ENCODE results near the gene IL15.
"Not testable (repeated sequence)": the region's sequence is repeated elsewhere in the genome, so short reads cannot be mapped to it uniquely, and the experiment has no call there.

IL15 gene

DNA sequence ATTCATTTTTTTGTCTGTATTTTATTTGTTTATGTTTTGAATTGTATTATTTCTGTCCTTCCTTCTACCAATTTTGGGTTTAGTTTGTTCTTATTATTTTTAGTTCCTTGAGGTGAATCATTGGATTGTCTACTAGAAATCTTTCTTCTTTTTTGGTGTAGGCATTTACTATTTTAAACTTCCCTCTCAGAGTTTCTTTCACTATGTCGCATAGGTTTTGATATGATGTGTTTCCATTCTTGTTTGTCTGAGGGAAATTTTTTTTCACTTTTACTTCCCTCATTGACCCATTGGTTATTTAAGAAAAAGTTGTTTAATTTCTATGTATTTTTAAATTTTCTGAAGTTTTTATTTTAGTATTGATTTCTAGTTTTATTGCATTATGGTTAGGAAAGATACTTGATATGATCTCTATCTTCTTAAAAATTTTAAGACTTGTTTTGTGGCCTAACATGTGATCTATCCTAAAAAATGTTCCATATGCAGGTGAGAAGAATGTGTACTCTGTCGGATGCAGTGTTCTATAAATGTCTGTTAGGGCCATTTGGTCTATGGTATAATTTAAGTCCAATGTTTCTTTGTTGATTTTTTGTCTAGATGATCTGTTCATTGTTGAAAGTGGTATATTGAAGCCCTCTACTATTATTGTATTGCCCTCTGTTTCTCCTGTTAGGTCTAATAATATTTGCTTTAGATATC, 68.8 kb downstream of the IL15 start:
- DNase-seq (ENCODE audit: low read depth), result no peak

DNA sequence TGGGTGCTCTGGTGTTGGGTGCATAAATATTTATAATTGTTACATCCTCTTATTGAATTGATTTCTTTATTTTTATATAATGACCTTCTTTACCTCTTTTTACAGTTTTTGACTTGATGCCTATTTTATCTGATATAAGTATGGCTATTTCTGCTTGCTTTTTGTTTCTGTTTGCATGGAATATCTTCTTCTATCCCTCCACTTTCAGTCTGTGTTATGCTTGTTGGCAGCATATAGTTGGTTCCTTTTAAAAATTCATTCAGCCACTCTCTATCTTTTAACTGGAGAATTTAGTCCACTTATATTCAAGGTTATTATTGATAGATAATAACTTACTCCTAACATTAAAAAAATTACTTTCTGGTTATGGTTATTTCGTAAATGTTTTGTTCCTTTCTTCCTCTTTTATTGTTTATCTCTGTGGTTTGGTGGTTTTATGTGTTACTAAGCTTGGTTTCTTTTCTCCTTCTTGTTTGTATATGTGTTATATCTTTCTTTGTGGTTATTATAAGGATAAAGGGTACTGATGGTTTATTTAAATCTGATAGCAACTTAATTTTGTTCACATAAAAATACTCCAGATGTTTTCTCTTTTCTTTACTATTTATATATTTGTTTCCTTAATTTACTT, 69.5 kb downstream of the IL15 start:
- DNase-seq (ENCODE audit: low read depth), result no peak

- no peak for DNase-seq (ENCODE audit: low read depth)
These were observed 70.1 kb downstream of the IL15 start for GRCh38 chr4:141706445-141706844.

- DNase-seq (ENCODE audit: low read depth), result no peak
These were observed 74.8 kb downstream of the IL15 start for GRCh38 chr4:141711211-141711610.

- DNase-seq (ENCODE audit: low read depth), result no peak
These were observed 76.8 kb downstream of the IL15 start for GRCh38 chr4:141713185-141713584.

DNA sequence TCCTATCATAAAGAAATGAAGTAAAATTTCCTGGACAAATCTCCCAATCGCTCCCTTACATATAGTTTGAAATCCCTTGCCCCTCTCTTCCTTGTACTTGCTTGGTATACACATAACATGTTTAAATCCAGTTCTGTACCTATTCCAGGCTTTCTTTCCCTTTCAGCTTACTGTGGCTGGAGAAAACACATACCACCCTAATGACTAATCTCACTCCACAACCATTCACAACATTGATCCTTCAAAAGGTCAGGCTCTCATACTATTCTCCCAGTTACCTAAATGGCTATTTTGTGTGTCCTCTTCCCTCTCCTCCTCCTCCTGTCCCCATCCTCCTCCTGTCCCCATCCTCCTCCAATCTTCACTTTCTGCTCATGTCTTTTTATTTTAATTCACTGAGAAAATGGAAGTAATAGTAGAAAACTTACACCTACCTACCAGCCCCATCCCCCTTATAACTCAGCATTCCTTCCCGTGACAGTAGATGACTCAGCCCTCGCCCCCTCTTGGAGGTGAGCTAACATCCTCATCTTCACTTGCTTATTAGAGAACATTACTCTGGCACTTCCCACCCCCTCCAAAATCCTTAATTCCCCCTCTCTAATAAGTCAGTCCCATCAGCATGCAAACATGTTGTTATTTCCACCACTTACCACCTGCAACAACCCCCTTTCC, 77.5 kb downstream of the IL15 start:
- DNase-seq (ENCODE audit: low read depth), result no peak

DNA sequence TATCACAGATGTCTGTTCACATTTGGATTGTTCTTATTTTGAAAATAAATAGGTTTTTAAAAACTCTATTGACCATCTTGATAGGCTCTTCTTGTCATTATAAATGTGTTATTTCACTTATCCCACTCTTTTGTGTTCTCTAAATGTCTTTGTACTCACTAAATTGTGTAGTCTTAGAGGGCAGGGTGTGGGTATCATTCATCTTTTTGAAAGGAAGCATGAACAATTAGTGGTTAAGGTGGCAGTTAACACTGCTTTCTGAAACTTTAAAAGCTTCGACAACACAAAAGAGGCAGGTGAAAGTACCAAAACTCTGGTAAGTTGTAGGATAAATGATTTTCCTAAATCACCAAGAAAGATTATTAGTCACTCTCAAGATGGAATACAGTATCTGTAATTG, 83.2 kb downstream of the IL15 start:
- DNase-seq (ENCODE audit: low read depth), result no peak

DNA sequence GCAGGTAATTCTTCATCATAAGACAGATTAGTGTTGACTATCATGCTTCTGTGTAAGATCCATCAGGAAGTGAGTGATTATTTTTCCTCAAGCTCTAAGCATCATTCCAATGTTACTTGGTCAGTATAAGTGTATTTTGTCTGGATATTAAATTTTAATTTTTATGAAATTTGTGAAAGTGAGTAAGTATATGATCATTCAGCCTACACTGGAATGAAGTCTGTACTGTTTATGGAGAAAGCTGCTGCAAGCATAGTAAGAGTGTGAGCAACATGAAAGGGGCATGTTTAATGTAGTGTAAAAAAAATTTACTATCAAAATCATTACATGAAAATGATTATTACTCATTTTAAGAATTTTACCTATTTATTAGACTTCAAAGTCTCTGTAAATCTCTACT, 84.8 kb downstream of the IL15 start:
- DNase-seq (ENCODE audit: low read depth), result no peak

DNA sequence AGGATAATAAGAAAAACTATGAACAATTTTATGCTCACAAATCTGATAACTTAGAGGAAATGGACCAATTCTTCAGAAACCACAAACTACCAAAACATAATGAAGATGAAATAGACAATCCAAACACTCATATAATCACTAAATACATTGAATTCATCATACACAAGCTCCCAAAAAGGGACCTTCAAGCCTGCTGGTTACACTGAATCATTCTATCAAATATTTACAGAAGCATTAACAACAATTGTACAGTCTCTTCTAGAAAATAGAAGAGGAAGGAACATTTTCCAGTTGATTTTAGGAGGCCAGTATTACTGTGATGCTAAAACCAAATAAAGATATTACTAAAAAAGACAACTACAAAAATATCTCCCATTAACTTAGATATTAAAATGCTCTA, 88.3 kb downstream of the IL15 start:
- no peak for DNase-seq (ENCODE audit: low read depth)

DNA sequence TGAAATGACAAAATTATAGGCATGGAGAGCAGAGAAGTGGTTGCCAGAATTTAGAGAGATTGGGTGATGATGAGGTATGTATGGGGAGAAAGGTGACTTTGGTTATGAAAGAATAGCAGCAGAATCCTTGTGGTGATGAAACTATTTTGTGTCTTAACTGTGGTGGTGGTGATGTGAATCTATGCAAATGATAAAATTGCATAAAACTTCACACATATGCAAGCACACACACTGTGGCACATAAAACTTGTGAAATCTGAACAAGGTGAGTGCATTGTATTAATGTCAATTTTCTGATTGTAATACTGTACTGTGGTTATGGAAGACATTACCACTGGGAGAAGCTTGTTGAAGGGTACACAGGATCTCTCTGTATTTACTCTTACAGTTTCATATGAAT, 91.0 kb downstream of the IL15 start:
- DNase-seq (ENCODE audit: low read depth), result no peak

DNA sequence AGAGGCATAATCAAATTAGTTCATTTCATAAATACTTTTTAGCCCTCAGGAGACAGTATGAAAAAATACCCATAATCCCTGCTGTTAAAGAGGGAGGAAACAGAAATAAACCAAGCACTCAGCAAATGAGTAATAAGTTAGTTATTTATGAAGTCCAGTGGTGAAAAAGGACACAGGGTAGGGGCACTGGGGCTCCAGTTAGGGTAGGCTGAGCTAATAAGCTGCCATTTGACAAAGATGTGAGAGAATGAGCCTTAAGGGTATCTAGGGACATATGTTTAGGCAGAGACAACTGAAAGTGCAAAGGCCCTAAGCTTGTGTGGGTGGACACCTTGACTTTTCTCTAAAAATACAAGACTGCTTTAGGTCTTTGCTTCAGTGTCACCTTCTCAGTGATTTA, 94.4 kb downstream of the IL15 start:
- DNase-seq (ENCODE audit: low read depth), result no peak

GRCh38 chr4:141731481-141731880, 95.1 kb downstream of the IL15 start:
- DNase-seq (ENCODE audit: low read depth), result no peak

DNA sequence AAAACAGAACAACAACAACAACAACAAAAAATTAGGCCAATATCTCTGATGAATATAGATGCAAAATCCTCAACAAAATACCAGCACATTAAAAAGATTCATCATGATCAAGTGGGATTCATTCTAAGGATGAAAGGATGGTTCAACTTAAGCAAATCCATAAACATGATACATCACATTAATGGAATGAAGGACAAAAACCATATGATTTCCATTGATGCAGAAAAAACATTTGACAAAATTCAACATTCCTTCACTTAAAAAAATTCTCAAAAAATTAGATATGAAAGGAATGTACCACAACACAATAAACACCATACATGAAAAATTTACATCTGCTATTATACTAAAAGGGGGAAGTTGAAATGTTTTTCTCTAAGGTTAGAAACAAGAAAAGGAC, 103.3 kb downstream of the IL15 start:
- DNase-seq (ENCODE audit: low read depth), result no peak

GRCh38 chr4:141746026-141746425, 109.6 kb downstream of the IL15 start:
- no peak for DNase-seq (ENCODE audit: low read depth)

GRCh38 chr4:141751806-141752205, 115.4 kb downstream of the IL15 start:
- DNase-seq (ENCODE audit: low read depth), result not testable (repeated sequence)

DNA sequence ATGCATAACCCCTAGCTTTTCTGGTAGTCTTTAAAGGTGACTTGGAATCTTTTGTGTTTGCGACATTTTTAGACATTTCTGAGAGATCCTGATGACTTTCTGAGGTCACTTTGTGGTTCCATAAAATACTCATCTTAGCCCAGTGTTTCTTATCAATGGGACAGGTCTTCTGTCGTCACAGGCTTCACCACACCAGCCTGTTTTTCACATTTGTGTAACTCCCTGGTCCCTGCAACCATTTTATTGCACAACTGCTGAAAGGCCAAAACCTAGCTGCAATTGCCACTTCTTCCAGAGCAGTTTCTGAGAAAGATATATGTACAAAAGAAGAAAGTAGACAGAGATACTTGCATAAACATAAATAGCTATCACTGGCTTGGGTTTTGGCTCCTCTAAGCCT, 120.9 kb downstream of the IL15 start:
- DNase-seq (ENCODE audit: low read depth), result no peak

DNA sequence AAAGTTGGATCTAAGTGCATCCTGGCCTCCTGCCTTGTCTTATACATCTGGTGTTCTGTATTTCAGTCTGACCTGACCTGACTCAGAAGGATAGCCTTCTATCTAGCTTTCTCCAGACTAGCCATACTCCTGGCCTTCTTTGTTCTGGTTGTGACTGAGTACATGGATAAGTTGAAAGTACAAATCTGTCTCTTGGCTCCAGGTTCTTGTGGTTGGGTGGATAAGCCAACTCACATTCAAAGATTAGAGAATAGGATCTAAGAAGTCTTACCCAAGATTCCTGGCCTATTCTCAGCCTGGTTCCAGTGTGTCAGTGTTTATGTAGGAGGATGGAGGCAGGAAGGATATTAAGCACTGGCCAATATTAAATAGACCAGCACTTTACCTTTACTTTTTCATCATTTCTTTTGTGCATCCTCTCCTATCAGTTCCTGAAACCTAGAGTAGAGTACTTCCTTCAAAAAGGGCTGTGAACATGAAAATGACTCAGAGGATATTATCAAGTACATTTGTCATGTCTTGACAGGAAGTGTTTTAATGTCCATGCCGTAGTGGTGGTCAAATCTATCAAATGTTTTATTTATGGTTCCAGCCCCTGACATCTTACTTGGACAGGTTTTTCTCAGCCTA, 123.5 kb downstream of the IL15 start:
- DNase-seq (ENCODE audit: low read depth), result no peak

GRCh38 chr4:141761926-141762325, 125.5 kb downstream of the IL15 start:
- DNase-seq (ENCODE audit: low read depth), result no peak

- no peak for DNase-seq (ENCODE audit: low read depth)
These were observed 127.0 kb downstream of the IL15 start for GRCh38 chr4:141763374-141763773.

DNA sequence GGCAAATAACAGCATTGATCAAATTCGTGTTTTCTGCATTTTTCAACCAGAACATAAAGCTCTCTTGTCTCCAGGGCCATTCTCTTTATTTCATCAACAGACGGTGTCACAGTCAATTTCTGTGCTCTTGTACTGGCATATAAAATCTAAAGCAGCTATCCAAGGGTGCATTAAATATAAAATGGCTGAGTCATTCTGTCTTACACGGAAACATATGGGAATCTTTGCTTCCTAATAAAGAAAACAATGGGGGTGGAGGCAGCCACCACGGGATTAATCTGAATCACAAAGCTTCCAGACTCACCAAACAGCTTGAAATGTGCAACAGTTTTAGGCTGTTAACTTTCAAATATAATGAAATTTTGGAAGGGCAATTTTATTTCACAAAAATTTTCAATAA, 132.6 kb downstream of the IL15 start:
- no peak for DNase-seq (ENCODE audit: low read depth)

DNA sequence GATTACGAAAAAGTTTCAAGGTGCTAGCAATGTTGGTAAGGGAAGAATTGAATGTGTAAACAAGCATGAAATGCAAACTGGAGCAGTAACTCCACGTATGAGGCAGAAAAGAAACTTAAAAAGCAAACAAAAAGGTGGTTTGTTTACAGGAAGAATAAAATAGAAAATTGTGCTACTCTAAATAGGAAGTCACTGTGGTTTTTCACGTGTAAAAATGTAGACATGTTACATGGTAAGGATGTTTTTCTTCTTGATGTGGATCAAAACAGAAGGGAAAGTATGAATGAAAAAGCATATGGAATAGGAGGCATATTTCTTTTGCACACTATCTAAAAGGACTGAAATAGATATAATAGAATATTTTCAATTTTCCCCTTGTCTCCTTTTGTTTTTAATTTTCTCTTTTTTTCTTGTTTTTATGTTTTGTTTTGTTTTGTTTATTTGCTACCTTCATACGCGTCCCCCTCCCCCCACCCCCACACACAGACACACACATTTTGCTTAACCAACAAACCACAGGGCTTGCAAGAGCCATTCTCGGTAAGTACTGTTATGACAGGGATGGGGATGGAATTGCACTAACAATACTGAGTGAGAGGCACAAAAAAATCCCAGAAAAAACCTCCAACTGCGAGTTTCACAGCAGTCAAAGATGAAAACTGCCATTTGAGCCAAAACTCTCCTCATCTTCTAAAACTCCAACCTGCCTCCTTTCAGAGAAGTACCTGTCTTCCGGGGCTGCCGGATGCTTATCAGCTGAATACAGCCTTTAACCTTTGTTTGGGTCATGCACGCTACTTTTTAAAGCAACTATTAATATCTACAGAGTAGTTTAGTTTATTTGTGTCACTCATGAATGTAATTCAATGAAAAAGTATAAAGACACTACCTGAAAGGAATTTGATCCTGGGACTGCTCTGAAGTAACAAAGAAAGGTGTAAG, 135.8 kb downstream of the IL15 start:
- DNase-seq (ENCODE audit: low read depth), result no peak

- no peak for DNase-seq (ENCODE audit: low read depth)
These were observed 136.5 kb downstream of the IL15 start for GRCh38 chr4:141772838-141773237.

Measured in activated T-helper 9 cell treated with anti-CD3 and anti-CD28 coated beads, Interleukin-2, amount 50 U/mL, for 16 hours (primary cell).